ENCODE data around the gene XDH.

Gene XDH

GRCh38 chr2:31347319-31347718, 67.2 kb downstream of the XDH start:
- CTCF ChIA-PET = interaction anchor here (1.7 kb wide), 1 partner anchor 636 kb away, joined by 4 read pairs; no protein-coding TSS in a partner anchor
- TF ChIP-seq CTCF (IDR thresholded peaks at IDR 0.05; ENCODE audit: control extremely low read depth, extremely low read depth, low read depth, missing control alignments) = no peak
- POLR2A ChIA-PET = no interaction called here
- DNase-seq (ENCODE audit: extremely low spot score) = no peak

GRCh38 chr2:31344447-31344846, 70.1 kb downstream of the XDH start:
- ChIA-PET CTCF (interaction anchor here (1.3 to 2.3 kb wide), 2 partner anchors 11 to 632 kb away, joined by 4 to 15 read pairs; no protein-coding TSS in a partner anchor), POLR2A (no interaction called here)

GRCh38 chr2:31341351-31341750, 73.2 kb downstream of the XDH start:
- ChIA-PET CTCF (interaction anchor here (1.4 kb wide), 1 partner anchor 8 kb away, joined by 9 read pairs; no protein-coding TSS in a partner anchor), POLR2A (no interaction called here)
- no peak for DNase-seq (ENCODE audit: extremely low spot score)
- no peak for TF ChIP-seq CTCF (IDR thresholded peaks at IDR 0.05; ENCODE audit: control extremely low read depth, extremely low read depth, low read depth, missing control alignments)

More at GRCh38 chr2:31344447-31344846, 70.1 kb downstream of the XDH start:
- TF ChIP-seq CTCF (IDR thresholded peaks at IDR 0.05; ENCODE audit: control extremely low read depth, extremely low read depth, low read depth, missing control alignments) = no peak
- DNase-seq (ENCODE audit: extremely low spot score) = no peak

GRCh38 chr2:31339696-31340095, 74.8 kb downstream of the XDH start:
- ChIA-PET POLR2A (no interaction called here), CTCF (no interaction called here)
- no peak for TF ChIP-seq CTCF (IDR thresholded peaks at IDR 0.05; ENCODE audit: control extremely low read depth, extremely low read depth, low read depth, missing control alignments)
- DNase-seq (ENCODE audit: extremely low spot score) = no peak

- CTCF ChIA-PET = interaction anchor here (1.1 kb wide), 1 partner anchor 49 kb away, joined by 4 read pairs; no protein-coding TSS in a partner anchor
- no peak for DNase-seq (ENCODE audit: extremely low spot score)
- no peak for TF ChIP-seq CTCF (IDR thresholded peaks at IDR 0.05; ENCODE audit: control extremely low read depth, extremely low read depth, low read depth, missing control alignments)
- POLR2A ChIA-PET = interaction anchor here (0.7 kb wide), 1 partner anchor 13 kb away, joined by 4 read pairs; no protein-coding TSS in a partner anchor
Measured at GRCh38 chr2:31337860-31338259, 76.7 kb downstream of the XDH start.

GRCh38 chr2:31337197-31337596, 77.3 kb downstream of the XDH start:
- no peak for DNase-seq (ENCODE audit: extremely low spot score)
- POLR2A ChIA-PET = no interaction called here
- TF ChIP-seq CTCF (IDR thresholded peaks at IDR 0.05; ENCODE audit: control extremely low read depth, extremely low read depth, low read depth, missing control alignments) = no peak
- CTCF ChIA-PET = interaction anchor here (1.1 to 12.4 kb wide), 2 partner anchors 49 to 626 kb away, joined by 4 to 216 read pairs; no protein-coding TSS in a partner anchor
